Gastroesophageal sphincter (tissue), 3 donors: ENCODE measurements around the gene RNF152.

ENCODE experiments used
- POLR2A ChIP-seq, 2 donors: fragments of 450-650 bp; IDR thresholded peaks; one replicate each; pipeline ENCODE4 v1.6.1; 2017; ENCODE audit warnings: antibody characterized with exemption in 2 of 2, mild to moderate bottlenecking in 2 of 2, moderate library complexity in 1 of 2
- POLR2AphosphoS5 ChIP-seq: sonication (generic); formaldehyde crosslinking; IDR thresholded peaks from one replicate; pipeline ENCODE4 v1.6.1; 2017; ENCODE audit warnings: antibody characterized with exemption
- TF ChIP-seq, protein P1 (sequence below), 4 experiments: fragments of 200-600 bp in 2 of 4; fragments of 450-650 bp in 2 of 4; sonication (generic) in 1 of 4; IDR thresholded peaks; one replicate each; pipeline ENCODE4 v1.5.1; 2017 to 2019; ENCODE audit warnings: antibody characterized with exemption in 4 of 4, mild to moderate bottlenecking in 2 of 4, moderate library complexity in 2 of 4

- TF ChIP-seq, protein P1, sequence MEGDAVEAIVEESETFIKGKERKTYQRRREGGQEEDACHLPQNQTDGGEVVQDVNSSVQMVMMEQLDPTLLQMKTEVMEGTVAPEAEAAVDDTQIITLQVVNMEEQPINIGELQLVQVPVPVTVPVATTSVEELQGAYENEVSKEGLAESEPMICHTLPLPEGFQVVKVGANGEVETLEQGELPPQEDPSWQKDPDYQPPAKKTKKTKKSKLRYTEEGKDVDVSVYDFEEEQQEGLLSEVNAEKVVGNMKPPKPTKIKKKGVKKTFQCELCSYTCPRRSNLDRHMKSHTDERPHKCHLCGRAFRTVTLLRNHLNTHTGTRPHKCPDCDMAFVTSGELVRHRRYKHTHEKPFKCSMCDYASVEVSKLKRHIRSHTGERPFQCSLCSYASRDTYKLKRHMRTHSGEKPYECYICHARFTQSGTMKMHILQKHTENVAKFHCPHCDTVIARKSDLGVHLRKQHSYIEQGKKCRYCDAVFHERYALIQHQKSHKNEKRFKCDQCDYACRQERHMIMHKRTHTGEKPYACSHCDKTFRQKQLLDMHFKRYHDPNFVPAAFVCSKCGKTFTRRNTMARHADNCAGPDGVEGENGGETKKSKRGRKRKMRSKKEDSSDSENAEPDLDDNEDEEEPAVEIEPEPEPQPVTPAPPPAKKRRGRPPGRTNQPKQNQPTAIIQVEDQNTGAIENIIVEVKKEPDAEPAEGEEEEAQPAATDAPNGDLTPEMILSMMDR (IDR thresholded peaks at IDR 0.05): no peak
- TF ChIP-seq POLR2A (IDR thresholded peaks at IDR 0.05): no peak
- no peak for TF ChIP-seq POLR2AphosphoS5
Measured at GRCh38 chr18:61889541-61889940, 3.3 kb downstream of the RNF152 start.
